Measurements from ENCODE around the gene DHRS9. TPM values are rescaled to one million over a fixed set of nuclear protein-coding genes. Genes with fewer than 3 reads are reported as not detected.

The DHRS9 gene
- total RNA-seq, 1 donor from 2014 or later = 5.8 TPM

GRCh38 chr2:169086893-169087467, 17.6 kb downstream of the DHRS9 start:
- no peak overlapping the region for H3K4me3 ChIP-seq (ENCODE audit: low read depth, low read length)
- no peaks in the 10 kb centered on the region for H3K27me3 ChIP-seq (ENCODE audit: control insufficient read depth, insufficient read depth, low read length)
- peak; percentile 13 for FAIRE-seq
- peak; percentile 59 for DNase-seq (ENCODE audit: low read depth)
- H3K36me3 ChIP-seq (ENCODE audit: control insufficient read depth, insufficient read depth, low read length) = no peaks in the 10 kb centered on the region
- TF ChIP-seq CTCF (IDR thresholded peaks at IDR 0.05; ENCODE audit: insufficient read depth, low read length, severe bottlenecking) = no peak

GRCh38 chr2:169087757-169088379, 18.5 kb downstream of the DHRS9 start:
- TF ChIP-seq CTCF (IDR thresholded peaks at IDR 0.05; ENCODE audit: insufficient read depth, low read length, severe bottlenecking) = no peak
- no peaks in the 10 kb centered on the region for H3K27me3 ChIP-seq (ENCODE audit: control insufficient read depth, insufficient read depth, low read length)
- no peaks in the 10 kb centered on the region for H3K36me3 ChIP-seq (ENCODE audit: control insufficient read depth, insufficient read depth, low read length)
- no peak for DNase-seq (ENCODE audit: low read depth)
- H3K4me3 ChIP-seq (ENCODE audit: low read depth, low read length) = no peak overlapping the region
- no peak for FAIRE-seq

DNA sequence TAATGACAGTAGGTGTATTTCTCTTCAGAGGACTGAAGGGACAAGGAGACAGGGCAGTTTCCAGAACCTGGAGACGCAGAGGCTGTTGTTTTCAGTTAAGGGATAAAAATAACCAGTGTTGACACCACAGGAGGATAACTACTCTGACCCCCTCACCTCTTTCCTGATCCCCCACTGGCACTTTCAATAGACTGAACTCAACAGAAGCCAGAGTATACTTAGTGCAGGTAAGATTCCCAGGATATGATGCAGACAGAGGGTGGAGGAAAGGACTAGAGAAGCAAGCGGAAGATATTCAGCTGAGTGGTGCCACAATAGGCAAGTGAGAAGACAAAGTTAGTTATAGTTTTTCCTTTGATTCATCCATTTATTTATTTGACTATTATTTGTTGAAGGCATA, 19.8 kb downstream of the DHRS9 start:
- Histone ChIP-seq H3K27me3 (ENCODE audit: control insufficient read depth, insufficient read depth, low read length) (no peaks in the 10 kb centered on the region), H3K36me3 (ENCODE audit: control insufficient read depth, insufficient read depth, low read length) (no peaks in the 10 kb centered on the region), H3K4me3 (ENCODE audit: low read depth, low read length) (no peak overlapping the region)
- FAIRE-seq = no peak
- TF ChIP-seq CTCF (IDR thresholded peaks at IDR 0.05; ENCODE audit: insufficient read depth, low read length, severe bottlenecking) = no peak
- DNase-seq (ENCODE audit: low read depth) = no peak

DNA sequence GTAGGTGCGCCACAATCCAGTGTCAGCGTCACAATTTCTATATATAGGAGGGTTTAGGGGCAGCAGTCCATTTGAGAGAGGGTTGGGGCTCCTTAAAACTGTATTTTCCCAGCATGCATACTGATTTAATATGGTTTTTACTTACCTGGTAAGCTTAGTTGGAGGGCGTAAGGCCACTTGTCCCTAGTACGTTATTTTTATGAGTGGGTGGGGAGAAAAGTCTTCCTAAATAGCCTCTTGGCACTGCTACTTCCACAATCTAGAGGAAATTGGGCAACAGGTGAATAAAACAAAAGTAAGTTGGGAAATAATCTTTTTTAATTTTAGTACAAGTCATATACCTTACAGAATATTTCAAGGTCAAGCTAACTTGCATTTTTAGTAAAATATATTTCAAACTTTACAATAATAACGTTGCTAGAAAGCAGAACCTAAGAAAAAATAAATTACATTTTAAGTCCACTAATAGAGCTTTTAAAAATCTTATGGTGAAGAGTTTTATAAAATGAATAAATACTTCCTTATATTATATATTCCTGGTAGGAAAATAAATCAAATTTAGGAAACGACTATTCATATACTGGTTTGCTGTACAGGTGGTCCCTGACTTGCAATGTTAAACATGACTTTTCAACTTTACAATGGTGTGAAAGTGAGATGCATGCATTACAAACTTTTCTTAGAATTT, 20.9 kb downstream of the DHRS9 start:
- TF ChIP-seq CTCF (IDR thresholded peaks at IDR 0.05; ENCODE audit: insufficient read depth, low read length, severe bottlenecking) = no peak
- H3K4me3 ChIP-seq (ENCODE audit: low read depth, low read length) = no peak overlapping the region
- DNase-seq (ENCODE audit: low read depth) (no peak), FAIRE-seq (no peak)
- H3K36me3 ChIP-seq (ENCODE audit: control insufficient read depth, insufficient read depth, low read length) = no peaks in the 10 kb centered on the region
- H3K27me3 ChIP-seq (ENCODE audit: control insufficient read depth, insufficient read depth, low read length) = no peaks in the 10 kb centered on the region

GRCh38 chr2:169091256-169091655, 21.9 kb downstream of the DHRS9 start:
- DNase-seq (ENCODE audit: low read depth) (peak; percentile 43), FAIRE-seq (no peak)
- no peaks in the 10 kb centered on the region for H3K36me3 ChIP-seq (ENCODE audit: control insufficient read depth, insufficient read depth, low read length)
- H3K4me3 ChIP-seq (ENCODE audit: low read depth, low read length) = no peak overlapping the region
- H3K27me3 ChIP-seq (ENCODE audit: control insufficient read depth, insufficient read depth, low read length) = no peaks in the 10 kb centered on the region
- no peak for TF ChIP-seq CTCF (IDR thresholded peaks at IDR 0.05; ENCODE audit: insufficient read depth, low read length, severe bottlenecking)
